Nucleus accumbens (tissue), 56 donors: ENCODE measurements around the gene CBX3.
"Not testable (repeated sequence)": the region's sequence is repeated elsewhere in the genome, so short reads cannot be mapped to it uniquely, and the experiment has no call there.

ENCODE experiments used
- DNase-seq, 56 donors: peaks; one replicate each; lab custom pipeline; 2025; lab: John Stamatoyannopoulos, UW

CBX3 gene

DNA sequence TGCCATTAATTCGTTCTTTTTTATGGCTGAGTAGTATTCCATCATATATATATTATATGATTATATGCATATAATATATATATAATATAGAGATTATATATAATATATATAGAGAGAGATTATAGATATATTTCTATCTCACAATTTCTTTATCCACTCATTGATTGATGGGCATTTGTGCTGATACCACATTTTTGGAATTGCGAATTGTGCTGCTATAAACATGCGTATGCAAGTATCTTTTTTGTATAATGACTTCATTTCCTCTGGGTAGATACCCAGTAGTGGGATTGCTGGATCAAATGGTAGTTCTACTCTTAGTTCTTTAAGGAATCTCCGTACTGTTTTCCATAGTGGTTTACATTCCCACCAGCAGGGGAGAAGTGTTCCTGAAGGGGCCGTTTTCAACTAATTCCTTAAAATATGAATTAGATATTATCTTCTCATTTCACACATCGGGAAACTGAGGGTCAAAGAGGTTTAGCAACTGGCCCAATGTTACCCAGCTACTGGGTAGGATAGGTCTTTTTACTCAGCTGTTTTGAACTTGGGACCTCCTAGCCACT lies 33.0 kb upstream of the CBX3 start:
- no peak for DNase-seq

DNA sequence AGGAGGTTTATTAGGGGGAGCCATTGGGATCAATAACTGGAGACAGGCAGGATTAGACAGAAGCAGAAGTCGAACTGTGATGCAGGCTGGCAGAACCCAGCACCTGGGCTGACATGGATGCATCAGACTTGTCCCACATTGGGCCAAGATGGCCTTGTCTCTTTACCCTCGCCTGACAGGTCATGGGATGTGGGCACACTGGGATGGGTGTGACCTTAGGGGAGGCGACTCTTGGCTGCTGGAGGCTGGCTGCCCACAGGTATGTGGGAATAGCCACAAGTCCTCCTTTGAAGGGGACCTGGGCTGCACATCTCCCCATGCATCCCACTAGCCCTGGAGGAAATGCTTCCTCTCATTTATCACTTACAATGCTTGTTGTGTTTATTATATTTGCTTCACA lies 32.3 kb upstream of the CBX3 start:
- DNase-seq: no peak

DNA sequence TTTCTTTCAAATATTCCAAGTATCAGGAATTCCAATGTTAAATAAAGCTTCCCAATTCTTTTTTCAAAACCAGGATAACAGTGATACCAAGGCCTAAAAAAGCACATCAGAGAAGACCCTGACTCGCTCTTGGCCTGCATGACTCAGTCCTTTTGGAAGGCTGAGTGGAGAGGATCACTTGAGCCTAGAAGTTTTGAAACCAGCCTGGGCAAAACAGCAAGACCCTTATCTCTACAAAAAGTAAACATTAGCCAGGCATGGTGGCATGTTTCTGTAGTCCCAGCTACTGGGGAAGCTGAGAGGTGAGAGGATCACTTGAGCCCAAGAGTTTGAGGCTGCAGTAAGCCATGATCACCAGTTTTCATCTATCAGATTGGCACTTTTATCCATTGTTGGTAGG lies 30.9 kb upstream of the CBX3 start:
- no peak for DNase-seq

DNA sequence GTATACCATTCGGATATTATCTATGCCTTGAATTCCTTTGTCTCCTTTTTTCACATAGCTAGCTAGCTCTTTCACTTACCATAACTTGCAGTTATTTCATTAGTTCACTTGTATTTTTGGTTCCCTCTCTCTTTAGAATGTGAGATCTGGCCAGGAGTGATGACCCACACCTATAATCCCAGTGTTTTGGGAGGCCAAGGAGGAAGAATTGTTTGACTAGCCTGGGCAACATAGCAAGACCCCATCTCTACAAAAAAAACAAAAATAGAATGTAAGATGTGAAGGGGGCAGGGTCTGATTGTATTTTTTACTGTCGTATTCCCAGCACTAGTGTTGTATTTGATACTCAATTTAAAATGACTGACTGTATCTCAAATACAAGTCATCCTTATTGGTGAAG lies 29.9 kb upstream of the CBX3 start:
- DNase-seq: no peak

DNA sequence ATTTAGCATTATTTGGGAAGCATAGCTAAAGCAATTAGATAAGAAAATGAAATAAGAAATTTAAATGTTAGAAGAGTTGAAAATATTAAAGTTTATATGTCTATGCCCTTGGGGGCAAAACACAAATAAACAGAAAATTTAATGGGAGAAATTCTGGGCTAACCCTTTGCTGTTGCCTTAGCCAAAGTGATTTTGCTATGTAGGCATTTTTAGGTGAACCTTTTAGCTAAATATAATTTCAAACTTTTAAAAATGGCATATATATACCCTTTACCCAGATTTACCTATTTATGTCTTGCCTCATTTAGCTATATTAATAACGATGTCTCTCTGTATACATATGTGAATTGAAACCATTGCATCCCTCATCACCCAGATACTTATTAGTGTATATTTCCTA lies 29.5 kb upstream of the CBX3 start:
- DNase-seq: no peak

DNA sequence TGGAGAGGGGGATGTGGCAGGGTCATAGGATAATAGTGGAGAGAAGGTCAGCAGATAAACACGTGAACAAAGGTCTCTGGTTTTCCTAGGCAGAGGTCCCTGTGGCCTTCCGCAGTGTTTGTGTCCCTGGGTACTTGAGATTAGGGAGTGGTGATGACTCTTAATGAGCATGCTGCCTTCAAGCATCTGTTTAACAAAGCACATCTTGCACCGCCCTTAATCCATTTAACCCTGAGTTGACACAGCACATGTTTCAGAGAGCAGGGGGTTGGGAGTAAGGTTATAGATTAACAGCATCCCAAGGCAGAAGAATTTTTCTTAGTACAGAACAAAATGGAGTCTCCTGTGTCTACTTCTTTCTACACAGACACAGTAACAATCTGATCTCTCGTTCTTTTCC lies 25.6 kb upstream of the CBX3 start:
- not testable (repeated sequence) for DNase-seq

DNA sequence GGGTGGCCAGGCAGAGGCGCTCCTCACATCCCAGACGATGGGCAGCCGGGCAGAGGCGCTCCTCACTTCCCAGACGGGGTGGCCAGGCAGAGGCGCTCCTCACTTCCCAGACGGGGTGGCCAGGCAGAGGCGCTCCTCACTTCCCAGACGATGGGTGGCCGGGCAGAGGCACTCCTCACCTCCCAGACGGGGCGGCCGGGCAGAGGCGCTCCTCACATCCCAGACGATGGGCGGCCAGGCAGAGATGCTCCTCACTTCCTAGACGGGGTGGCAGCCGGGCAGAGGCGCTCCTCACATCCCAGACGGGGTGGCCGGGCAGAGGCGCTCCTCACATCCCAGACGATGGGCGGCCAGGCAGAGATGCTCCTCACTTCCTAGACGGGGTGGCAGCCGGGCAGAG lies 24.8 kb upstream of the CBX3 start:
- not testable (repeated sequence) for DNase-seq

DNA sequence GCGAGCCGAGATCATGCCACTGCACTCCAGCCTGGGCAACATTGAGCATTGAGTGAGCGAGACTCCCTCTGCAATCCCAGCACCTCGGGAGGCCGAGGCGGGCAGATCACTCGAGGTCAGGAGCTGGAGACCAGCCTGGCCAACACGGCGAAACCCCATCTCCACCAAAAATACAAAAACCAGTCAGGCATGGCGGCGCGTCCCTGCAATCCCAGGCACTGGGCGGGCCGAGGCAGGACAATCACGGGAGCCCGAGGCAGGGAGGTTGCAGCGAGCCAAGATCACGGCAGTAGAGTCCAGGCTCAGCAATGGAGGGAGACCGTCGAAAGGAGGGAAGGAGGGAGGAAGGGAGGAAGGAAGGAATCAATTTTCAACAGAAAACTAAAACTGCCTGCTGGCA lies 24.3 kb upstream of the CBX3 start:
- DNase-seq: not testable (repeated sequence)

DNA sequence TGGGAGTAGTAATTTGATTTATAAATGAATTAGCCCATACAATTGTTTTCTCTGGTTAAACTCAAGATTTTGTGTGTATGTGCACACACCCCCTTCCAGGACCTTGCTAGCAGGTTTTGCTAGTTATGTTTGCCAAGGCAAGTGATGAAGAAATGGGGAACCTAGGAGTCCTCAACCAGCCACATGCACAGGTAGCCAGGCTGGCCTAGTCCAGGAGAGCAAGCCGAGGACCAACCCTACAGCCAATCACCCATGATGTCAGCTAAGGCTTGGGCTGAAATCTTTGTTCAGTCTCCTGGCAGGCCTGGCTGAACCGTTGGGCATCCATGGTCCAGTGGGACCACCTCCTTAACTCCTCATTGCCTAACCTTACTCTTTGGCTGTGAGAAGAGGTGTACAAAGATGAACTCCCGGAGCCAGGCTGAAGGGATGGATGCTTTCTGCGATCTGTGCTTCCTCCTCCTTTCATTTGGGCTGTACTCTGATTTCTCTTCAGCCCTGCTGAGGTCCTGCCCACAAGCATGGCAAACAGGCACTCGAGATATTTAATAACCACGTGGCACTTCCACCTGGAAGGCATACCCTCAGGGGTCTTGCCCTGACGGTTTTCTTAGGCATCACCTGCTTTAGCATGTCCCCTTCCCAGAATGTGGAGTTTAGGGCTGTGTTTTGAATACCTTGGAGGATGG lies 23.1 kb upstream of the CBX3 start:
- DNase-seq: no peak

DNA sequence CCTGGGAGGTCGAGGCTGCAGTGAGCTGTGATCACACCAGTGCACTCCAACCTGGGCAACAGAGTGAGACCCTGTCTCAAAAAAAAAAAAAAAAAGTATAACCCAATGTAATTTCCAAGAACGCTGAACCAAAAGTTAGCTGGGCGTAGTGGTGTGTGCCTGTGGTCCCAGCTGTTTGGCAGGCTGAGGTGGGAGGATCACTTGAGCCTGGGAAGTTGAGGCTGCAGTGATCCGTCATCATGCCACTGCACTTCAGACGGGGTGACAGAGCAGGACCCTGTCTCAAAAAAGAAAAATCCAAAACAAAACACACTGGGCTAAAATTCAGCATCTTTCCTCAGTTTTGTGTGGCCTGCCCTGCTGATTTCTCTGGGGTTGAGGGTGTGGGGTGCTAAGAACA lies 22.1 kb upstream of the CBX3 start:
- no peak for DNase-seq

DNA sequence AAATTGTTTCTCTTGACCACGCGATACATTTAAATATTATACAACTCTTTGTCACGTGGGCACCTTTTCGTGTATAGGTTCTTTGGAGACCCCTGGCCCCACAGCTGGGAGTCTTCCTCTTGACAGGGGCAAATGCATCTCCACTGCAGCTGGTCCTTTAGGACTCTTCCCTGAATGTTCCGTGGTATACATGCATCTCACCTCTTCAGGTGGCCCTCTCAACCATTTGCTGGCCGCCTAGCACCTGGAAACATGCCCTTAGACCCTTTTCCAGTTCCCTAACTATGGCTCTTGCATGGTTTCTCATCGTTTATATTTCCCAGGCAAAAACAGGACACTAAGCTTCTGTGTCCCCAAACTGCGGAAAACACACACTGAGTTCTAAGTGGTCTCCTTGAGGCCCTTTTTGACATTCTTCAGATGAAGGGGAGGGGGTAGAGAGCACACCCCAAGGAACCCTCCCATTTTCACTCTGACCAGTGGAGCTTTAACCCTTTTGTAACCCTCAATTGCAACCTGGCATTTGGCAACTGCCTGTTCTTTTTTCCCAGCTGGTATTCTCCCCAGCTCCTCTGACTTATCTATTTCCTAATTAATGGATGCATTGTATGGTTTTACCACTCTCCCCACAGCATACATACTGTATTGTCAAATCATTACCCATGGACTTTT lies 21.6 kb upstream of the CBX3 start:
- no peak for DNase-seq

DNA sequence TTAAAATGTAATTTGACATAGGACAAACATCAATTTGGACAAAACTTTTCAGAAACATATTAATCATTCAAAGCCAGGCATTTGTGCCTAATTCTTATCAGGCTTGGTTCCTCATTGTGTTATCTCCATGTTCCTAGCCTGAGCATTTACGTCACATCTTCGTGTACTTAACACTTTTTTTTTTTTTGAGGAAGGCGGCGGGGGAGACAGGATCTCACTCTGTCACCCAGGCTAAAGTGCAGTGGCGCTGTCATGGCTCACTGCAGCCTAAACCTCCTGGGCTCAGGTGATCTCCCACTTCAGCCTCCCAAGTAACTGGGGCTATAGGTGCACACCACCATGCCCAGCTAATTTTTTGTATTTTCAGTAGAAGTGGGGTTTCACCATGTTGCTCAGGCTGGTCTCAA lies 20.8 kb upstream of the CBX3 start:
- no peak for DNase-seq

DNA sequence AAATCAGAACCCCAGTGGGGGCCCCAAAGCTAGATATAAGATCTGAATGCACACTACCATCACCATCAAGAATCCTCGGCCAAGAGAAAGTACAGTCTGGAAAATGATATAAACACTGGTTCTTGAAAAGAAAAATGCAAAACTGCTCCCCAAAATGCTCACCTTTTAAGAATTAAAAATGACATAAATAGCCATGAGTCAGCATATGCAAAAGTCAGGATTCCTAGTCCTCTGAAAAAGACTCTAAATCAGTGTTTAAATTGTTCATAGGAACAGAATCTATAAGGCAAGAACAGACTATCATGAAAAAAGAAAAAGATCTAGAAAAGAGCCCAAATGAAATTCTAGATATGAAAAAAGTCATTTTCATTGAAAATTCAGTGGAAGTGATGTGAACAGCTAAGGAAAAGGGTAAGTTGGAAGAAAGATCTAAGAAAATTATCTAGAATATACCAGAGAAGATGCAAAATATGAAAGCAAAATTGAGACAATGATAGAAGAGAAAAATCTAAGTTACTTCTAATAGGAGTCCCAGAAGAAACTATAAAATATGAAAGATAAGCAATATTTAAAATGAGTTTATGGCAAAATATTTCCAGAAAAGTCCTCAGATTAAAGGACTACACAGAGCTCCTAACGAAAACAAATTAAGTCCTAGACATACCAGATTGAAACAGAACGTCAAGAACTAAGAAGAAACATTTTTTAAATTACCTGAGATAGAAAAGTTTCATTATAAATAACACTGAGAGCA lies 19.9 kb upstream of the CBX3 start:
- no peak for DNase-seq

DNA sequence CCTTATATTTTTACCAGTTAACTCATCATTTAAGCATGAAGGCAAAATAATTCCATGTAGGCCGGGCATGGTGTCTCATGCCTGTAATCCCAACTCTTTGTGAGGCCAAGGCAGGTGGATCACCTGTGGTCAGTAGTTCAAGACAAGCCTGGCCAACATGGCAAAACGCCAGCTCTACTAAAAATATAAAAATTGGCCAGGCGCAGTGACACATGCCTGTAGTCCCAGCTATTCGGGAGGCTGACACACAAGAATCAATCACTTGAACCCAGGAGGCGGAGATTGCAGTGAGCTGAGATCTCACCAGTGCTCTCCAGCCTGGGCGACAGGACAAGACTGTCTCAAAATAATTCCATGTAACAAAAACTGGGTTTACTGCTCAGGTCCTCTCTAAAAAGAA lies 19.3 kb upstream of the CBX3 start:
- no peak for DNase-seq

DNA sequence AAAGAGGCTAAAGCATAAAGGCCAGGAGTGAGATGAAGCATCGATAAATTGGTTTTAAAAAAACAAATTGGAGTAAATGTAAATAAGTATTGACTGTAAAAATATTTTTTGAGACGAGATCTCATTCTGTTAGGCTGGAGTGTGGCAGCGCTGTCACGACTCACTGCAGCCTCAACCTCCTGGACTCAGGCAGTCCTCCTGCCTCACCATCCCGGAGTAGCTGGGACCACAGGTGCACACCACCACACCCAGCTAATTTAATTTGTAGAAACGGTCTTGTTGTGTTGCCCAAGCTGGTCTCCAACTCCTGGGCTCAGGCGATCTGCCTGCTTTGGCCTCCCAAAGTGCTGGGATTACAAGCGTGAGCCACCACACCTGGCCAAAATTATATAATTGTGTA lies 18.8 kb upstream of the CBX3 start:
- no peak for DNase-seq

DNA sequence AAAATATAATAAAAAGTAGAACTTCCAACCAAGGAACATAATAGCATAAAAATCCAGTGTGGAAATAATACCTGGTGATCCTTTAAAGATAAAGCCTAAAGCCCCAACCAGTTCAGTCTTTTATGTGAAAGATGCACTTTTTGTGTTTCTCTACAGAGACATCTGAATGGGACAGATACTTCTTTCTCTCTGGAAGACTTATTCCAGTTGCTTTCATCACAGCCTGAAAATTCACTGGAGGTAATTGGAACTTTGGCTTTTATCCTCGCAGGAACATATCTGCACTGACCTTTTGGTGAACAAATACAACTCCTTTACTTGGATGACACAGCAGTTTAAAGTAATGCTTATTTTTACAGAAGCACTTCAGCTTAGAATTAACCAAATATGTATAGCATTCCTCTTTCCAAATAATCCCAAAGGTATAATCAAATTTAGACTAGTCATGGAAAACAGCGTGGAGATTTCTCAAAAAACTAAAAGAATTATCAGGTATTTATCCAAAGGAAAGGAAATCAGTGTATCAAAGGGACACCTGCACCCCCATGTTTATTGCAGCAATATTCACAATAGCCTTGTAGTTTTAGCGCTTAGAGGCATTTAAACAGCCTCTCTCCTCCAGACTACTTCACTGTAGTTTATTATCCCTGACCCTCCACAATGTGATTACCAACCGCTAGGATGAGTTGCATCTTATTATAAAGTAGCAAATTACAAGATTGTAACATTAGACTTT lies 17.8 kb upstream of the CBX3 start:
- no peak for DNase-seq

DNA sequence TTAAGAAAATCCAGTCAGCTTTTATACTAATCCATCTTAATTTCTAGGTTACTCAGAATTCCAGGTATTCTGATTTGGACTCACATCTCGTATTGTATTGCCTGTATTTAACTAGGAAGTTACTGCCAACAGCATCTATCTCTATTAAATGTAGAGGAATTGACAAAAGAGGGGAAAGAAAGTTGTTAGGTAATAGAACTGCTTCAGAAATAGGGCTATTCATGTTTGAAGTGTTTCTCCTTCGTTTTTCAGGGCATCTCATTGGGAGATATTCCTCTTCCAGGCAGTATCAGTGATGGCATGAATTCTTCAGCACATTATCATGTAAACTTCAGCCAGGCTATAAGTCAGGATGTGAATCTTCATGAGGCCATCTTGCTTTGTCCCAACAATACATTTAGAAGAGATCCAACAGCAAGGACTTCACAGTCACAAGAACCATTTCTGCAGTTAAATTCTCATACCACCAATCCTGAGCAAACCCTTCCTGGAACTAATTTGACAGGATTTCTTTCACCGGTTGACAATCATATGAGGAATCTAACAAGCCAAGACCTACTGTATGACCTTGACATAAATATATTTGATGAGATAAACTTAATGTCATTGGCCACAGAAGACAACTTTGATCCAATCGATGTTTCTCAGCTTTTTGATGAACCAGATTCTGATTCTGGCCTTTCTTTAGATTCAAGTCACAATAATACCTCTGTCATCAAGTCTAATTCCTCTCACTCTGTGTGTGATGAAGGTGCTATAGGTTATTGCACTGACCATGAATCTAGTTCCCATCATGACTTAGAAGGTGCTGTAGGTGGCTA lies 17.1 kb upstream of the CBX3 start:
- DNase-seq: not testable (repeated sequence)

DNA sequence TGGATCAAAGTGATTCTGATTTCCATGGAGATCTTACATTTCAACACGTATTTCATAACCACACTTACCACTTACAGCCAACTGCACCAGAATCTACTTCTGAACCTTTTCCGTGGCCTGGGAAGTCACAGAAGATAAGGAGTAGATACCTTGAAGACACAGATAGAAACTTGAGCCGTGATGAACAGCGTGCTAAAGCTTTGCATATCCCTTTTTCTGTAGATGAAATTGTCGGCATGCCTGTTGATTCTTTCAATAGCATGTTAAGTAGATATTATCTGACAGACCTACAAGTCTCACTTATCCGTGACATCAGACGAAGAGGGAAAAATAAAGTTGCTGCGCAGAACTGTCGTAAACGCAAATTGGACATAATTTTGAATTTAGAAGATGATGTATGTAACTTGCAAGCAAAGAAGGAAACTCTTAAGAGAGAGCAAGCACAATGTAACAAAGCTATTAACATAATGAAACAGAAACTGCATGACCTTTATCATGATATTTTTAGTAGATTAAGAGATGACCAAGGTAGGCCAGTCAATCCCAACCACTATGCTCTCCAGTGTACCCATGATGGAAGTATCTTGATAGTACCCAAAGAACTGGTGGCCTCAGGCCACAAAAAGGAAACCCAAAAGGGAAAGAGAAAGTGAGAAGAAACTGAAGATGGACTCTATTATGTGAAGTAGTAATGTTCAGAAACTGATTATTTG lies 16.3 kb upstream of the CBX3 start:
- no peak for DNase-seq

DNA sequence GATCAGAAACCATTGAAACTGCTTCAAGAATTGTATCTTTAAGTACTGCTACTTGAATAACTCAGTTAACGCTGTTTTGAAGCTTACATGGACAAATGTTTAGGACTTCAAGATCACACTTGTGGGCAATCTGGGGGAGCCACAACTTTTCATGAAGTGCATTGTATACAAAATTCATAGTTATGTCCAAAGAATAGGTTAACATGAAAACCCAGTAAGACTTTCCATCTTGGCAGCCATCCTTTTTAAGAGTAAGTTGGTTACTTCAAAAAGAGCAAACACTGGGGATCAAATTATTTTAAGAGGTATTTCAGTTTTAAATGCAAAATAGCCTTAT lies 15.7 kb upstream of the CBX3 start:
- DNase-seq: no peak
